Measurements from ENCODE around the gene KHDRBS1.

- TF ChIP-seq CTCF (conservative IDR thresholded peaks at IDR 0.05; ENCODE audit: low read depth, low read length) (no peak), EZH2phosphoT487 (IDR thresholded peaks at IDR 0.05; ENCODE audit: borderline replicate concordance, low read length) (no peak), EZH2 (IDR thresholded peaks at IDR 0.05; ENCODE audit: low read length, unreplicated experiment) (no peak)
These were observed 77.5 kb downstream of the KHDRBS1 start for GRCh38 chr1:32091176-32091575.

Data from PC-3 (cell line).